ENCODE data around the gene TWIST2.

The TWIST2 gene

GRCh38 chr2:238851026-238851425 lies 3.1 kb downstream of the TWIST2 start:
- H3K4me2 ChIP-seq (ENCODE audit: low read length) = no peak overlapping the region
- TF ChIP-seq EZH2 (IDR thresholded peaks at IDR 0.05; ENCODE audit: borderline replicate concordance, low read length) (no peak), CTCF (IDR thresholded peaks at IDR 0.05; ENCODE audit: low read length) (no peak)
- H3K9me3 ChIP-seq (ENCODE audit: low read length) = no peaks in the 10 kb centered on the region
- H3K27ac ChIP-seq (ENCODE audit: low read depth, low read length, poor library complexity, severe bottlenecking) = no peak overlapping the region
- H3K9me2 ChIP-seq (ENCODE audit: low read depth, low read length) = no peaks in the 10 kb centered on the region
- H3K27me3 ChIP-seq (ENCODE audit: insufficient read depth, low read length) = no peaks in the 10 kb centered on the region
- no peaks in the 10 kb centered on the region for H3K36me3 ChIP-seq (ENCODE audit: insufficient read depth, low read length)
- H3K4me3 ChIP-seq (ENCODE audit: low read depth, low read length, poor library complexity, severe bottlenecking) = no peak overlapping the region
- no peaks in the 10 kb centered on the region for H3K79me2 ChIP-seq (ENCODE audit: insufficient read depth, low read length)
- H3K9ac ChIP-seq (ENCODE audit: low read length) = no peak overlapping the region
- no peaks in the 10 kb centered on the region for H4K20me1 ChIP-seq (ENCODE audit: insufficient read depth, low read length)
- no peaks in the 10 kb centered on the region for H3F3A ChIP-seq (ENCODE audit: insufficient read depth, low read length)
- no peak overlapping the region for H2AFZ ChIP-seq (ENCODE audit: low read length)
- no peaks in the 10 kb centered on the region for H3K4me1 ChIP-seq (ENCODE audit: insufficient read depth, low read length, severe bottlenecking)

GRCh38 chr2:238851761-238852160 lies 3.9 kb downstream of the TWIST2 start:
- Histone ChIP-seq H3K9ac (ENCODE audit: low read length) (no peak overlapping the region), H4K20me1 (ENCODE audit: insufficient read depth, low read length) (no peaks in the 10 kb centered on the region), H3K79me2 (ENCODE audit: insufficient read depth, low read length) (no peaks in the 10 kb centered on the region), H3K36me3 (ENCODE audit: insufficient read depth, low read length) (no peaks in the 10 kb centered on the region), H3K4me1 (ENCODE audit: insufficient read depth, low read length, severe bottlenecking) (no peaks in the 10 kb centered on the region), H3K4me3 (ENCODE audit: low read depth, low read length, poor library complexity, severe bottlenecking) (no peak overlapping the region), H3K27me3 (ENCODE audit: insufficient read depth, low read length) (no peaks in the 10 kb centered on the region), H3K27ac (ENCODE audit: low read depth, low read length, poor library complexity, severe bottlenecking) (no peak overlapping the region), H3K9me2 (ENCODE audit: low read depth, low read length) (no peaks in the 10 kb centered on the region), H3K9me3 (ENCODE audit: low read length) (no peaks in the 10 kb centered on the region), H3K4me2 (ENCODE audit: low read length) (no peak overlapping the region), H3F3A (ENCODE audit: insufficient read depth, low read length) (no peaks in the 10 kb centered on the region), H2AFZ (ENCODE audit: low read length) (no peak overlapping the region)
- TF ChIP-seq EZH2 (IDR thresholded peaks at IDR 0.05; ENCODE audit: borderline replicate concordance, low read length) (no peak), CTCF (IDR thresholded peaks at IDR 0.05; ENCODE audit: low read length) (no peak)

- Histone ChIP-seq H3K27ac (ENCODE audit: low read depth, low read length, poor library complexity, severe bottlenecking) (no peak overlapping the region), H3K9me2 (ENCODE audit: low read depth, low read length) (no peaks in the 10 kb centered on the region), H3K4me1 (ENCODE audit: insufficient read depth, low read length, severe bottlenecking) (no peaks in the 10 kb centered on the region), H3K4me2 (ENCODE audit: low read length) (no peak overlapping the region), H2AFZ (ENCODE audit: low read length) (no peak overlapping the region), H3K4me3 (ENCODE audit: low read depth, low read length, poor library complexity, severe bottlenecking) (no peak overlapping the region), H3K27me3 (ENCODE audit: insufficient read depth, low read length) (no peaks in the 10 kb centered on the region), H3K79me2 (ENCODE audit: insufficient read depth, low read length) (no peaks in the 10 kb centered on the region), H3K9ac (ENCODE audit: low read length) (no peak overlapping the region), H3F3A (ENCODE audit: insufficient read depth, low read length) (no peaks in the 10 kb centered on the region), H3K9me3 (ENCODE audit: low read length) (no peaks in the 10 kb centered on the region), H3K36me3 (ENCODE audit: insufficient read depth, low read length) (no peaks in the 10 kb centered on the region), H4K20me1 (ENCODE audit: insufficient read depth, low read length) (no peaks in the 10 kb centered on the region)
- no peak for TF ChIP-seq CTCF (IDR thresholded peaks at IDR 0.05; ENCODE audit: low read length)
Measured at GRCh38 chr2:238852206-238852869, 4.5 kb downstream of the TWIST2 start.

All from OCI-LY1 (cell line).